GM11168 (cell line): ENCODE results near the gene GPBP1L1.
"Not testable (repeated sequence)": the region's sequence is repeated elsewhere in the genome, so short reads cannot be mapped to it uniquely, and the experiment has no call there.

Experiments
- in situ Hi-C: fragments of 300-500 bp; cut with MboI; formaldehyde crosslinking; loops from one replicate; pipeline ENCODE4 v1.12.0; 2022; ENCODE audit warnings: low sequenced_read_pairs; ENCODE audit not compliant: unreplicated experiment

GPBP1L1 gene

DNA sequence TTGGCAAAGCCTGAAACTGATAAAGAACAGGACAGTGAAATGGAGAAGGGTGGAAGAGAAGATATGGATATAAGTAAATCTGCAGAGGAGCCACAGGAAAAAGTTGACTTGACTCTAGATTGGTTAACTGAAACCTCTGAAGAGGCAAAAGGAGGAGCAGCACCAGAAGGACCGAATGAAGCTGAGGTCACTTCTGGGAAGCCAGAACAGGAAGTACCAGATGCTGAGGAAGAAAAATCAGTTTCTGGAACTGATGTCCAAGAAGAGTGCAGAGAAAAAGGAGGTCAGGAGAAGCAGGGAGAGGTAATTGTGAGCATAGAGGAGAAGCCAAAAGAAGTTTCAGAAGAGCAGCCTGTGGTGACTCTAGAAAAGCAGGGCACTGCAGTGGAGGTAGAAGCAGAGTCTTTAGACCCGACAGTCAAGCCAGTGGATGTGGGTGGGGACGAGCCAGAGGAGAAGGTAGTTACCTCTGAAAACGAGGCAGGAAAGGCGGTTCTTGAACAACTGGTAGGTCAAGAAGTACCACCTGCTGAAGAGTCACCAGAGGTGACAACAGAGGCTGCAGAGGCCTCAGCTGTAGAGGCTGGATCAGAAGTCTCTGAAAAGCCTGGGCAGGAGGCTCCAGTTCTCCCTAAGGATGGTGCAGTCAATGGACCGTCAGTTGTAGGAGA lies 78.8 kb downstream of the GPBP1L1 start:
- in situ Hi-C loops = no loop called here

GRCh38 chr1:45604239-45604638 lies 82.1 kb downstream of the GPBP1L1 start:
- in situ Hi-C loops = no loop called here

DNA sequence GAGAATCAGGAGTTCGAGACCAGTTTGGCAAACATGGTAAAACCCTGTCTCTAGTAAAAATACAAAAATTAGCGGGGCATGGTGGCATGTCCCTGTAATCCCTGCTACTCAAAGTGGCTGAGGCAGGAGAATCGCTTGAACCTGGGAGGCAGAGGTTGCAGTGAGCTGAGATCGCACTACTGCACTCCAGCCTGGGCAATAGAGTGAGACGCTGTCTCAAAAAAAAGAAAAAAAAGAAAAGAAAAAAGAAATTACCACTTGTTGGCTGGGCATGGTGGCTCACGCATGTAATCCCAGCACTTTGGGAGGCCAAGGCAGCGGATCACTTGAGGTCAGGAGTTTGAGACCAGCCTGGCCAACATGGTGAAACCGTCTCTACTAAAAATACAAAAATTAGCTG lies 89.6 kb downstream of the GPBP1L1 start:
- in situ Hi-C loops = not testable (repeated sequence)

DNA sequence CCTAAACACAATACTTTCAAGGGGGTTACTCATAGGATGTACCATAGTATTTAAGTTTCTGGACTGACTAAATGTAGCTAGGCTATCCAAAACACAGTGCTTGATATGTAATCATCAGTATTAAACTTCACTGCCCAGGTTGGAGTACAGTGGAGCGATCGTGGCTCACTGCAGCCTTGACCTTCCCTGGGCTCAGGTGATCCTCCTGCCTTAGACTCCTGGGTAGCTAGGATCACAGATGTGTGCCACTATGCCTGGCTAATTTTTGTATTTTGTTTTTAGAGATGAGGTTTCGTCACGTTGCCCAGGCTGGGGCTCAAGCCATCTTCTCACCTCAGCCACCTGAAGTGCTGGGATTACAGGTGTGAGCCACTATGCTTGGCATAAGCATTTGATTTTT lies 91.9 kb downstream of the GPBP1L1 start:
- in situ Hi-C loops = no loop called here

- in situ Hi-C loops = no loop called here
These were observed 96.5 kb downstream of the GPBP1L1 start for GRCh38 chr1:45589861-45590260.

DNA sequence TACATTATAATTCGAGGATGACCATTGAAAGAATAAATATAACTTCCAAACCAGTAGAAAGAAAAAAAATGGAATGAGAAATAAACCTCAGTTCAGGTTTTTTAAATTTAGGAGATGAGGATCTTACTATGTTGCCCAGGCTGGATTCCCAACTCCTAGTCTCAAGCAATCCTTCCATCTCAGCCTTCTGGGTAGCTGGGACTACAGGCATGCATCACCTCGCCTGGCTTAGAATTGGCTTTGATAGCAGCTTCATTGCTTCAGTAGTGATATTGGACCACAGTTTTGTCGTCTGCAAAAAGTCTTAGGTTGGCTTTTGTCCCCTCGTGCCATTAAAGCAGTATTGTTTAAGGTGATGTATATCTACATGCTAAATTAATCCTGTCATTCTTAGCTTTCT lies 99.6 kb downstream of the GPBP1L1 start:
- in situ Hi-C loops = no loop called here

DNA sequence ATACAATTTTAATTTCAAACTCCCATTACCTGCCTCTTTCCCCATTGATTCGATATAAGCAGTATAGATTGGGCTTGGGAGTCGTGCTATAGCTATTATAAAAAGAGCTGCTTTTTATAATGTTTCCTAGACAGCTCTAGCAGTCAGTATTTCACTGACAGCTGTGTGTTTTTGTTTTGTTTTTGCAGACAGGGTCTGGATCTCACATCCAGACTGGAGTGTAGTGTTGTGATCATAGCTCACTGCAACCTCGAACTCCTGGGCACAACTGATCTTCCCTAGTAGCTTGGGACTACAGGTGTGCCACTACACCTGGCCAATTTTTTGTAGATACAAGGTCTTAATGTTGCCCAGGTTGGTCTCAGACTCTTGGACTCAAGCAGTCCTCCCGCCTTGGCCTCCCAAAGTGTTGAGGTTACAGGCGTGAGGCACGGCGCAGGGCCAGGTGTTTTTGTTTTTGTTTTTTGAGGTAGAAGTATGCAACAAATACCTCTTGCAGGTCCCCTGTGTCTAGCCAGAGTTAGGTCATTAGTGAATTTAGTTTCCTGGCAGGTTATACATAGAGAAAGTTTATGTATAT lies 100.7 kb downstream of the GPBP1L1 start:
- in situ Hi-C loops = no loop called here

- in situ Hi-C loops = no loop called here
These were observed 101.3 kb downstream of the GPBP1L1 start for GRCh38 chr1:45585110-45585426.

DNA sequence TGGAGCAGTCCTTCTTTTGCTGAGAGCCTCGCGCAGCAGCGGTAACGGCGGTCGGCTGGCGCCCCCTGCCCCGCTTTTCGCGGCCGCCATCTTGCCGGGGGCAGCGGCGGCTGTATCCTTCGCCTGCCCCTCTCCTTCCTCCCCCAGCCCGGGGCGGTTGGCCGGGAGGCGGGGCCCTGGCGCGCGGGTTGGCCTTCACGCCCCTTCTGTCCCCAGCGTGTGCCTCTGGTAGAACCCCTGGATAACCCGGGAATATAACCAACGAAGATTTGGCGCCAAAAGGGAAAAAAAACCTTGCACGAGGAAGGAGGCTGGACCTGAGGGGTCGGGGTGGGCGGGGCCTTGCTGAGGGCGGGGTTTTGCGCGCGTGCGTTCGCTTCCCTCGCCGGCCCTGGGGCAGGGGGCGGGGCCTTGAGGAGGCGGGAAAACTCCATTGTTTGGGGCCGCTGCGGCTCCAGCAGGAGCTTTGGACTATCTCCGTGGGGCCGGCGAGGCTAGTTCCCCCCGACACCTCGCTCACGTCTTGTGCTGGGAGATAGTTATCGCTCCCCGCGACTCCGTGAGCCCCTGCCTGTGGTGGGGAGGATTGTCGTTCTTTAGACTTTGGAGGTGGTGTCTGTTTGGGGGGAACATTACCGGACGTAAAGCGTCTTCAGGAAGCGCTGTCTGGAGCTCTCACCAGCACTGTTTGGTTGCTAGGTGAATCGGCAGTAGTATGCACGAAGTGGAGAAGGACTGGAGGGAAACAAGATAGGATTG lies 101.8 kb downstream of the GPBP1L1 start:
- in situ Hi-C loops = no loop called here

- in situ Hi-C loops = no loop called here
These were observed 102.5 kb downstream of the GPBP1L1 start, which contains the start of gene NASP for GRCh38 chr1:45583666-45584350. Gene NASP (plus strand): TSS chr1:45584041. CDS start chr1:45584147, 106 bp downstream.

DNA sequence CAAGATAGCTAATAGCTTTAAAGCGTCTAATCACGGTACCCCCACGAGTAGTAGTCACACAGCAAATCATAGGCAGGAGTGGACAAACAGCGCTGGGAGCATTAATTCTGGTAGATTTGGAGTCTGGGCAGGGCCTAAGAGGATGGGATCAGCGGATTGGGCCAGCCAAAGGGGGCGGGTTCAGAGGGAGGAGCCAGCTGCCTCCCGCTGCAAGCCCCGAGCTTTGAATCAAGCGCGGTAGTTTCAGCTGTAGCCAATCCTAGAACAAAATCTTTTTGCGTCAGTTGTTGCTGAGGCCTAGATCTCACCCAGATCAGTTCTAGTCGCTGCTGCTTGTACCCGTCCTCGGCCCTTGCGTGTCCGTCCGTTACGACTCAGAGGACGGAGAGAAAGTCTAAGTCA lies 103.1 kb downstream of the GPBP1L1 start:
- in situ Hi-C loops = no loop called here
